Adrenal gland (tissue), 12 donors: ENCODE data around the gene MYH9. TPM values are rescaled to one million over a fixed set of nuclear protein-coding genes. Genes with fewer than 3 reads are reported as not detected.

Experiments used
- DNase-seq, 7 donors: peaks; one replicate each; pipeline ENCODE4 v3.0.0-alpha.2; 2019 to 2020
- H3K27ac ChIP-seq, 5 donors: fragments of 200-600 bp; sonication (generic) in 4 of 5; 1 replicate in 3 of 5; 2 replicates in 2 of 5; pipeline versions ENCODE4 v1.5.1 to v1.8.0; 2016 to 2020; ENCODE audit warnings: mild to moderate bottlenecking in 1 of 5
- H3K27me3 ChIP-seq: fragments of 200-600 bp; 2 replicates; pipeline ENCODE4 v1.8.0; 2021
- H3K36me3 ChIP-seq, 2 donors: fragments of 200-600 bp; replicated peaks in 1 of 2; 1 replicate in 1 of 2; 2 replicates in 1 of 2; pipeline versions ENCODE4 v1.5.1 to v1.8.0; 2018 to 2022
- H3K4me1 ChIP-seq, 2 donors: fragments of 200-600 bp; replicated peaks in 1 of 2; 1 replicate in 1 of 2; 2 replicates in 1 of 2; pipeline versions ENCODE4 v1.5.1 to v1.8.0; 2018 to 2021
- H3K4me3 ChIP-seq, 4 donors: fragments of 200-600 bp; sonication (generic) in 3 of 4; one replicate each; pipeline ENCODE4 v1.5.1; 2016 to 2018
- H3K9me3 ChIP-seq, 3 donors: fragments of 200-600 bp; sonication (generic) in 1 of 3; replicated peaks in 1 of 3; 1 replicate in 2 of 3; 2 replicates in 1 of 3; pipeline versions ENCODE4 v1.5.1 to v1.8.0; 2016 to 2021
- CTCF ChIP-seq, 6 experiments: fragments of 450-650 bp in 4 of 6; fragments of 200-600 bp in 2 of 6; sonication (generic) in 1 of 6; IDR thresholded peaks; 1 replicate in 5 of 6; 2 replicates in 1 of 6; pipeline versions ENCODE4 v1.5.1 to v1.8.0; 2016 to 2021; ENCODE audit warnings: antibody characterized with exemption in 6 of 6, mild to moderate bottlenecking in 2 of 6, moderate library complexity in 1 of 6
- POLR2A ChIP-seq, 2 donors: fragments of 450-650 bp; IDR thresholded peaks; one replicate each; pipeline ENCODE4 v1.6.1; 2017; ENCODE audit warnings: antibody characterized with exemption in 2 of 2, mild to moderate bottlenecking in 2 of 2, moderate library complexity in 1 of 2
- WGBS, 4 donors: extraction: QIAGEN DNeasy Blood & Tissue Kit in 2 of 4; methylation state at CpG; one replicate each; pipeline versions ENCODE4 v1.1.5 to v1.1.7; 2013 to 2017; 5-methylcytosine and 5-hydroxymethylcytosine counted together
- intact Hi-C, 2 donors: fragments of 100-400 bp; cut with DNase I; formaldehyde crosslinking; loops; one replicate each; pipeline versions ENCODE4 v1.14.1 to v1.15.0; 2022 to 2023
- polyA plus RNA-seq, 3 donors: library from polyadenylated mRNA; stranded (reverse); fragments of 200-250 nt in 2 of 3; fragments of 350-450 nt in 1 of 3; fragmentation: Illumina TruSeq in 1 of 3; extraction: RNeasy Lipid Tissue Mini Kit (QIAGEN cat#74804) in 1 of 3; gene quantifications; one replicate each; pipeline ENCODE4 v1.2.3, GENCODE V29; 2013 to 2014
- total RNA-seq, 9 donors: library from RNA; depleted of rRNA in 4 of 9; stranded (reverse); fragments of >200 nt in 4 of 9; fragments of 120-200 nt in 1 of 9; fragmentation: NEBNext Ultra II Directional in 1 of 9; extraction: Animal tissue kit (Norgen Biotek cat#: 25700) in 1 of 9; gene quantifications; one replicate each; pipeline versions ENCODE4 v1.1.0 to v1.2.4, GENCODE V29; 2013 to 2023
- donor health status: healthy with polysubstance abuse.
- donor health status: Bipolar disorder and iron deficiency.
- donor health status: DM: yes; HTN: yes; CAD: no.
- donor health status: DM: no; HTN: no; CAD: no.
- donor health status: DM: no; HTN: no; CAD: no.
- donor health status: DM: yes; HTN: yes; CAD: no.

Gene MYH9
- total and polyA plus RNA-seq, 12 donors = 96.2 to 427 (median 319) TPM

- H3K9me3 ChIP-seq = no peaks in the 10 kb centered on the region
- TF ChIP-seq CTCF (IDR thresholded peaks at IDR 0.05) (no peak), POLR2A (IDR thresholded peaks at IDR 0.05) (no peak)
- H3K27me3 ChIP-seq = no peaks in the 10 kb centered on the region
- peaks cover 0 to 93% of the 10 kb centered on the region in 2 donors for H3K36me3 ChIP-seq
- intact Hi-C loops = no loop called here
- H3K4me3 ChIP-seq = no peak overlapping the region
- H3K27ac ChIP-seq = no peak overlapping the region
- H3K4me1 ChIP-seq = no peaks in the 10 kb centered on the region
- WGBS, 4 donors = 76 to 83% (median 78%) methylated on average over 7 of the region's 7 CpGs
- DNase-seq = no peak
Measured at GRCh38 chr22:36315325-36315724, 72.4 kb downstream of the MYH9 start.

- Histone ChIP-seq H3K27ac (no peak overlapping the region), H3K27me3 (no peaks in the 10 kb centered on the region), H3K9me3 (no peaks in the 10 kb centered on the region), H3K4me1 (no peaks in the 10 kb centered on the region), H3K4me3 (no peak overlapping the region), H3K36me3 (peaks cover 0 to 91% of the 10 kb centered on the region in 2 donors)
- no peak for TF ChIP-seq CTCF (IDR thresholded peaks at IDR 0.05)
- intact Hi-C loops = no loop called here
- DNase-seq = no peak
- 68 to 83% (median 78%) methylated on average over 5 to 18 of the region's 18 CpGs for WGBS, 4 donors
Measured at GRCh38 chr22:36311386-36312085, 76.2 kb downstream of the MYH9 start.

DNA sequence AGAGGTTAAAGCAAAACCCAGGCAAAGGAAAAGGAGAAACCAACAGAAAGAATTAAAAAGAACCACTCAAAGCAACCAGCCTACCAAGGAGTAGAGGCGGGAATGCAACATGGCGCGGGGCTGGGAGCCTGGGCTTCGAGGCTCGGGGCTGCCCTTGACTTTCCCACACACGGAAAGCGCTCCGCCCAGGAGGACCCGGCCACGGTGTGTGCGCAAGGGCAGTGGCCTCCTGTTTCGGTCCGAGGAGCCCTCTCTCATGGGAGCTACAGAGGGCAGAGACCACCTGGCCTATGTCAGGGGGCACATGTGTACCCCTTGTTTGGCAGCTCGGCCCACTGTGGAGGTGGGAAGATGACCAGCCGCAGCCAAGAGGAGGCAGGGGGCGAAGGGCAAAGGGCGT is 78.9 kb downstream of the MYH9 start:
- H3K4me1 ChIP-seq = no peaks in the 10 kb centered on the region
- H3K4me3 ChIP-seq = no peak overlapping the region
- DNase-seq = no peak
- peaks cover 0 to 96% of the 10 kb centered on the region in 2 donors for H3K36me3 ChIP-seq
- 73 to 90% (median 80%) methylated on average over 13 to 17 of the region's 17 CpGs for WGBS, 4 donors
- no peaks in the 10 kb centered on the region for H3K27me3 ChIP-seq
- no peak overlapping the region for H3K27ac ChIP-seq
- no peak for TF ChIP-seq POLR2A (IDR thresholded peaks at IDR 0.05)
- no peak for TF ChIP-seq CTCF (IDR thresholded peaks at IDR 0.05)
- no peaks in the 10 kb centered on the region for H3K9me3 ChIP-seq
- intact Hi-C loops = no loop called here

DNA sequence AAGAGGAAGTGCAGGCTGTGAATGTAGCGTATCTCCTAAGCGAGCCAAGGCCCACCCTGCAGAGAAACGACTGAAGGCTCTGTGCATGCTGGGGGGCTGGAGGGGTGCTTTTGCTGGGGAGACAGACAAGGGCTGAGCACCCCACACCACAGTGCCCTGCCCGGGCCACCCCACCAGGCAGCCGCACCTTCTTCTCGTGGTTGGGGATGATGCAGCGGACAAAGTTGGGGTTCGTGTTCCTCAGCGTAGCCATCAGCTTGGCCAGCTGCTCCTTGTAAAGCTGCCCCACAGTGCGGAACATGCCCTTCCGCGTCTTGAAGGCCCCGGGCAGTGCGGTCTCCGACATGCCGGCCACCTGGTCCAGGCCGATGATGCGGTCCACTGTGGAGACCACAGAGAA is 81.5 kb downstream of the MYH9 start:
- no peaks in the 10 kb centered on the region for H3K27me3 ChIP-seq
- H3K27ac ChIP-seq = no peak overlapping the region
- no peaks in the 10 kb centered on the region for H3K4me1 ChIP-seq
- DNase-seq = no peak
- TF ChIP-seq POLR2A (IDR thresholded peaks at IDR 0.05) = no peak
- TF ChIP-seq CTCF (IDR thresholded peaks at IDR 0.05) = no peak
- no peaks in the 10 kb centered on the region for H3K9me3 ChIP-seq
- H3K4me3 ChIP-seq = no peak overlapping the region
- intact Hi-C loops = no loop called here
- 85 to 89% (median 88%) methylated on average over 15 to 18 of the region's 18 CpGs for WGBS, 4 donors
- peaks cover 0 to 98% of the 10 kb centered on the region in 2 donors for H3K36me3 ChIP-seq
